DOHH2 (cell line): ENCODE measurements around the gene MDFIC2.

Experiments used
- H3F3A ChIP-seq: fragments of 200-600 bp; sonication (generic), shearing (Covaris generic); 2 replicates; pipeline ENCODE4 v1.6.0; 2016; ENCODE audit warnings: antibody characterized with exemption, mild to moderate bottlenecking; ENCODE audit not compliant: control insufficient read depth, insufficient read depth
- H3K27ac ChIP-seq: fragments of 200-600 bp; sonication (generic); 2 replicates; pipeline ENCODE4 v1.5.1; 2014; ENCODE audit warnings: low read depth, mild to moderate bottlenecking, low read length, moderate library complexity
- H3K27me3 ChIP-seq: fragments of 200-600 bp; sonication (generic); 2 replicates; pipeline ENCODE4 v1.6.1; 2014; ENCODE audit warnings: mild to moderate bottlenecking, low read length, mixed read lengths; ENCODE audit not compliant: control insufficient read depth
- H3K36me3 ChIP-seq: fragments of 200-600 bp; sonication (generic); 2 replicates; pipeline ENCODE4 v1.6.1; 2014; ENCODE audit warnings: mild to moderate bottlenecking, low read length, moderate library complexity, mixed read lengths; ENCODE audit not compliant: control insufficient read depth
- H3K4me1 ChIP-seq: fragments of 200-600 bp; sonication (generic); 2 replicates; pipeline ENCODE4 v1.6.1; 2014; ENCODE audit warnings: mild to moderate bottlenecking, low read length, mixed read lengths; ENCODE audit not compliant: control insufficient read depth
- H3K4me2 ChIP-seq: fragments of 200-600 bp; sonication (generic); 2 replicates; pipeline ENCODE4 v1.6.0; 2014; ENCODE audit warnings: mild to moderate bottlenecking, low read length, moderate library complexity
- H3K4me3 ChIP-seq: fragments of 200-600 bp; sonication (generic); 2 replicates; pipeline ENCODE4 v1.5.1; 2014; ENCODE audit warnings: mild to moderate bottlenecking, low read length, mixed read lengths
- H3K79me2 ChIP-seq: fragments of 200-600 bp; sonication (generic); 2 replicates; pipeline ENCODE4 v1.6.1; 2014; ENCODE audit warnings: mild to moderate bottlenecking, low read length, mixed read lengths; ENCODE audit not compliant: control insufficient read depth
- H3K9me2 ChIP-seq: fragments of 200-600 bp; sonication (generic); replicated peaks from 2 replicates; pipeline ENCODE4 v1.6.1; 2014; ENCODE audit warnings: mild to moderate bottlenecking, low read length, mixed read lengths; ENCODE audit not compliant: control insufficient read depth
- H3K9me3 ChIP-seq: fragments of 200-600 bp; sonication (generic); 2 replicates; pipeline ENCODE4 v1.6.1; 2014; ENCODE audit warnings: antibody characterized with exemption, low read length, mixed read lengths; ENCODE audit not compliant: control insufficient read depth, insufficient read depth
- H4K20me1 ChIP-seq: fragments of 200-600 bp; sonication (generic); 2 replicates; pipeline ENCODE4 v1.6.0; 2014; ENCODE audit warnings: low read depth, mild to moderate bottlenecking, antibody characterized with exemption, low read length, moderate library complexity; ENCODE audit not compliant: control insufficient read depth, insufficient read depth
- CTCF ChIP-seq: fragments of 200-600 bp; sonication (generic); IDR thresholded peaks from one replicate; pipeline ENCODE4 v1.5.1; 2014; ENCODE audit warnings: antibody characterized with exemption, mild to moderate bottlenecking, low read depth, low read length; ENCODE audit not compliant: poor library complexity, severe bottlenecking
- EZH2phosphoT487 ChIP-seq: fragments of 200-600 bp; sonication (generic); IDR thresholded peaks from 2 replicates; pipeline ENCODE4 v1.6.1; 2017; ENCODE audit warnings: borderline replicate concordance, mild to moderate bottlenecking, antibody characterized with exemption, low read length, moderate library complexity, mixed read lengths

Gene MDFIC2

GRCh38 chr3:70149714-70150400 lies 162.6 kb downstream of the MDFIC2 start:
- Histone ChIP-seq H3K79me2 (no peaks in the 10 kb centered on the region), H3K27me3 (no peaks in the 10 kb centered on the region), H3K4me1 (no peaks in the 10 kb centered on the region), H3K4me2 (no peak overlapping the region), H4K20me1 (no peaks in the 10 kb centered on the region), H3F3A (no peaks in the 10 kb centered on the region), H3K27ac (no peak overlapping the region), H3K9me3 (no peaks in the 10 kb centered on the region), H3K9me2 (no peaks in the 10 kb centered on the region), H3K4me3 (no peak overlapping the region), H3K36me3 (no peaks in the 10 kb centered on the region)
- TF ChIP-seq CTCF (no peak), EZH2phosphoT487 (no peak)
